ENCODE measurements around the gene RNASEH2B.

GRCh38 chr13:50883728-50884127, 25.9 kb upstream of the RNASEH2B start:
- TF ChIP-seq CTCF (IDR thresholded peaks at IDR 0.05) = no peak
- TF ChIP-seq POLR2A (IDR thresholded peaks at IDR 0.05) = no peak

Measured in adrenal gland (tissue), 5 donors.